ENCODE measurements around the gene TPMT. TPM values are rescaled to one million over a fixed set of nuclear protein-coding genes. Genes with fewer than 3 reads are reported as not detected.

The TPMT gene
- total and polyA plus RNA-seq, 5 experiments from 2014 or later = 7.7 to 17.7 (median 10.8) TPM

Other genes starting within 250 kb of the TPMT start
- gene KIF13A, start 167.4 kb downstream of the TPMT start, total RNA-seq = under 1 TPM; 0.49 to 0.81 TPM
- not detected for gene KIF13A, start 167.4 kb downstream of the TPMT start, polyA plus RNA-seq
- gene NHLRC1, start 32.4 kb downstream of the TPMT start, total RNA-seq = 1 to 10 TPM; 2.1 TPM
- gene NHLRC1, start 32.4 kb downstream of the TPMT start, polyA plus RNA-seq = 1 to 10 TPM in 1 of 3 donors, under 1 TPM in 2; 0.19 to 1.8 (median 0.80) TPM
- gene KDM1B, start 345 bp upstream of the TPMT start, total RNA-seq = 10 to 100 TPM; 11.9 TPM
- 1 to 10 TPM in 2 of 3 donors, under 1 TPM in 1; 0.55 to 2.9 (median 1.3) TPM for gene KDM1B, start 345 bp upstream of the TPMT start, polyA plus RNA-seq
- gene DEK, start 109.5 kb upstream of the TPMT start, total RNA-seq = 100 to 1,000 TPM in 1 of 2 experiments, 10 to 100 TPM in 1; 97.6 to 103 TPM
- 10 to 100 TPM; 44.4 to 55.8 (median 55.5) TPM for gene DEK, start 109.5 kb upstream of the TPMT start, polyA plus RNA-seq
- 1 to 10 TPM; 4.6 to 6.4 TPM for gene RNF144B, start 232.3 kb upstream of the TPMT start, total RNA-seq
- 1 to 10 TPM; 2.1 to 3.6 (median 3.0) TPM for gene RNF144B, start 232.3 kb upstream of the TPMT start, polyA plus RNA-seq

All from naive thymus-derived CD8-positive, alpha-beta T cell (primary cell).